Measurements from ENCODE around the gene ZNF100.
"Not testable (repeated sequence)": the region's sequence is repeated elsewhere in the genome, so short reads cannot be mapped to it uniquely, and the experiment has no call there.

Gene ZNF100

GRCh38 chr19:21677696-21678418 lies 89.5 kb downstream of the ZNF100 start:
- peaks cover 3% of the 10 kb centered on the region for H3K9me3 Mint-ChIP-seq
- no peak overlapping the region for H3K4me3 Mint-ChIP-seq
- no peaks in the 10 kb centered on the region for H3K4me1 Mint-ChIP-seq
- H3K36me3 Mint-ChIP-seq = no peaks in the 10 kb centered on the region
- ATAC-seq = no peak
- no peak overlapping the region for H3K27ac Mint-ChIP-seq
- no peaks in the 10 kb centered on the region for H3K27me3 Mint-ChIP-seq

GRCh38 chr19:21674454-21674853 lies 92.9 kb downstream of the ZNF100 start:
- no peak overlapping the region for H3K27ac Mint-ChIP-seq
- H3K9me3 Mint-ChIP-seq = no peaks in the 10 kb centered on the region
- H3K4me1 Mint-ChIP-seq = no peaks in the 10 kb centered on the region
- no peaks in the 10 kb centered on the region for H3K27me3 Mint-ChIP-seq
- no peak for ATAC-seq
- no peaks in the 10 kb centered on the region for H3K36me3 Mint-ChIP-seq
- no peak overlapping the region for H3K4me3 Mint-ChIP-seq

- H3K4me1 Mint-ChIP-seq, H3K36me3 Mint-ChIP-seq, H3K27me3 Mint-ChIP-seq, H3K27ac Mint-ChIP-seq, H3K4me3 Mint-ChIP-seq, ATAC-seq, H3K9me3 Mint-ChIP-seq: not testable (repeated sequence)
These were observed 93.9 kb downstream of the ZNF100 start for GRCh38 chr19:21673479-21673878.

Measured in stimulated activated memory B cell treated with anti-CD40 and anti-IgM and Interleukin-4, amounts not matched to agents 10 μg/mL and 1 μg/mL and 100 μg/mL, for 72 hours (primary cell).